Erythroblast (primary cell): ENCODE results near the gene ANO1.
"Not testable (repeated sequence)": the region's sequence is repeated elsewhere in the genome, so short reads cannot be mapped to it uniquely, and the experiment has no call there.

ENCODE experiments used
- DNase-seq, 2 experiments: peaks; one replicate each; lab custom pipeline; 2025; lab: John Stamatoyannopoulos, UW
- GATA1 ChIP-seq: IDR thresholded peaks from 2 replicates; pipeline ENCODE4 v1.6.1; 2011; ENCODE audit warnings: low read depth, mild to moderate bottlenecking, control low read depth, low read length, moderate library complexity
- POLR2A ChIP-seq: IDR thresholded peaks from 2 replicates; pipeline ENCODE4 v1.6.1; 2011; ENCODE audit warnings: mild to moderate bottlenecking, low read length

The ANO1 gene

GRCh38 chr11:70192666-70193410 is 114.7 kb downstream of the ANO1 start:
- no peak for DNase-seq
- TF ChIP-seq POLR2A = no peak
- no peak for TF ChIP-seq GATA1

- no peak for TF ChIP-seq POLR2A
- no peak for TF ChIP-seq GATA1
- DNase-seq = peak in 1 of 2 experiments; percentile 14
Measured at GRCh38 chr11:70193411-70194292, 115.5 kb downstream of the ANO1 start.

- TF ChIP-seq POLR2A = no peak
- TF ChIP-seq GATA1 = no peak
Measured at GRCh38 chr11:70194792-70195791, 117.0 kb downstream of the ANO1 start.

GRCh38 chr11:70200212-70200844 is 122.2 kb downstream of the ANO1 start:
- DNase-seq = no peak
- no peak for TF ChIP-seq GATA1
- TF ChIP-seq POLR2A = no peak

More at GRCh38 chr11:70194792-70195791, 117.0 kb downstream of the ANO1 start:
- no peak for DNase-seq

- not testable (repeated sequence) for DNase-seq
Measured at GRCh38 chr11:70201047-70201446, 122.9 kb downstream of the ANO1 start.

GRCh38 chr11:70201882-70202861 is 124.1 kb downstream of the ANO1 start:
- TF ChIP-seq POLR2A (no peak), GATA1 (no peak)
- DNase-seq = peak; percentile 12

- DNase-seq = peak; percentile 93 to 95
- no peak for TF ChIP-seq GATA1
- peak; percentile 86 for TF ChIP-seq POLR2A
Measured at GRCh38 chr11:70202920-70203750, 125.0 kb downstream of the ANO1 start, which contains the start of gene FADD. TSS of gene FADD (plus strand) at chr11:70203296. CDS start at chr11:70203460, 164 bp downstream.

GRCh38 chr11:70203751-70204465 is 125.8 kb downstream of the ANO1 start:
- peak; percentile 87 to 94 for DNase-seq
- TF ChIP-seq POLR2A (no peak), GATA1 (no peak)

- DNase-seq = peak; percentile 58 to 74
- TF ChIP-seq POLR2A = no peak
- no peak for TF ChIP-seq GATA1
Measured at GRCh38 chr11:70204466-70204799, 126.3 kb downstream of the ANO1 start.

- TF ChIP-seq POLR2A (no peak), GATA1 (no peak)
- no peak for DNase-seq
Measured at GRCh38 chr11:70205049-70205725, 127.1 kb downstream of the ANO1 start.
